Hematopoietic multipotent progenitor cell treated with erythropoietin and hydrocortisone succinate and interleukin-3 and kit ligand, for 6 days (in vitro differentiated cells): ENCODE data around the gene TRABD2B.

Experiments
- DNase-seq: peaks from one replicate; pipeline ENCODE4 v3.0.0-alpha.2; 2015

TRABD2B gene

DNA sequence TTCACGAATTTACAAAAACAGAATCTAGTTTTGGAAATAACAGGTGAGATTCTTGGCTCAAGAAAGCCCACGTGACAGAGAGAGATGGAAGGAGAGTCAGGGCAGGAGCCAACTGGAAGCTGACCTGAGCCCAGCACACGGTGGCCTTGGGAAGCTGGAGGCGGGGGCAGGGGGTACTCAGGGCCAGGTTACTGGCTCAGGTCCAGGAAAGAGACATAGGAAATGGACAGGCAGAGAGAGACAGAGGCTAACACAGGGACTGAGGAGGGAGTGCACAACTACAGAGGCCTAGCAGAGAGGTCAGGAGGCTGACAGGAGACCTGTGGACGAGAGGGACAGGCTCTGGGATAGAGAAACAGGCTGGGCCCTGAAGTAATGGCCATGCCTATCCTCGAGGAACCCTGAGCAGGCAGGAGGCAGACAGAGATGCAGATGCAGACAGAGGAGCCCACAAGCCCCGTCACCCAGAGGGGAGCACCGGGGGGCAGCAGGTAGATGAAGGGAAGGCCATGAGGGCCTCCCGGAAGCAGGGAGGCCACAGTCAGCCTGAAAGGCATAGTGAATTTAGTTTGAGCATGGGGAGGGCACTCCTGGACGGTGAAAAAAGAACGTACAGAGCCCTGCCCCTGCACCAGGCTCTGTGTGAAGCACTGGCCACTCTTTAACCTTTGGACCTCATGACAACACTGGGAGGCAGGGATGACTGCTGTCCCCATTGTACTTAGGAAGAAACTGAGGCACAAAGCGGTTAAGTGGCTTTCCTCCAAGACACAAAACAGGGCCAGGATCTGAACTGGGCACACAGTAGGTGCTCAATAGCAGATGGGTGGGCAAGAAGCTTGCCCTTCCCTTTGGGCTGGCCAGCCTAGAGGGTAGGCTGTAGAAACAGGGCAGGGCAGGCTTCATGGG lies 230.1 kb downstream of the TRABD2B start:
- no peak for DNase-seq

- DNase-seq, result no peak
Measured at GRCh38 chr1:47765742-47766485, 231.3 kb downstream of the TRABD2B start.

GRCh38 chr1:47765236-47765635 lies 231.9 kb downstream of the TRABD2B start:
- DNase-seq, result no peak

GRCh38 chr1:47764461-47765046 lies 232.6 kb downstream of the TRABD2B start:
- DNase-seq, result no peak

DNA sequence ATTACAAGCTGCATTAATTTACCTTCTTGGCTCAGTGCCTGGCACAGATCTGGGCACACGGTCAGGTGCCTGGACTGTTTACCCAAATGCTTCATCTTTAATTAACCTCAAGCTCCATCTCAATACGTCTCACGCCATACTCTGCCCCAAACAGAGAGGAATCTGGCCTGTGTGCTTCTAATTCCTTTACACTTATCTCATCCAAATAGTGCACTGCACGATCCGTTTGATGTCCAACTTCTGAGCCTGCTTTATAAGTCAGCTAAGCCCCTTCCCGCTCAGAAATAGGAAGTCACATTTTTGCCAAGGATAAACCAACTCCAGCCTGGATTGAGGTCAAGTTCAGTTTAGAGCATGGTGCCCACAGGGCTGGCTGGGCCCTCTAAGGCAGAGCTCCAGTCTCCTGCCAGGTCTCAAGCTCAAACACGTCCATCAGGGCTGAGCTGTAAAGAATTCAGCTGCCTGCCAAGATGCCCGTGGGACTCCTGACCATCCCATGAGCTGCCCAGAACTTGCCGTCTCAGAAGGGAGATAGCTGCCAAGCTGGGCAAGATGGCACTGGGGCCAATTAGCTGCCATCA lies 233.5 kb downstream of the TRABD2B start:
- no peak for DNase-seq

GRCh38 chr1:47761974-47762373 lies 235.2 kb downstream of the TRABD2B start:
- no peak for DNase-seq

DNA sequence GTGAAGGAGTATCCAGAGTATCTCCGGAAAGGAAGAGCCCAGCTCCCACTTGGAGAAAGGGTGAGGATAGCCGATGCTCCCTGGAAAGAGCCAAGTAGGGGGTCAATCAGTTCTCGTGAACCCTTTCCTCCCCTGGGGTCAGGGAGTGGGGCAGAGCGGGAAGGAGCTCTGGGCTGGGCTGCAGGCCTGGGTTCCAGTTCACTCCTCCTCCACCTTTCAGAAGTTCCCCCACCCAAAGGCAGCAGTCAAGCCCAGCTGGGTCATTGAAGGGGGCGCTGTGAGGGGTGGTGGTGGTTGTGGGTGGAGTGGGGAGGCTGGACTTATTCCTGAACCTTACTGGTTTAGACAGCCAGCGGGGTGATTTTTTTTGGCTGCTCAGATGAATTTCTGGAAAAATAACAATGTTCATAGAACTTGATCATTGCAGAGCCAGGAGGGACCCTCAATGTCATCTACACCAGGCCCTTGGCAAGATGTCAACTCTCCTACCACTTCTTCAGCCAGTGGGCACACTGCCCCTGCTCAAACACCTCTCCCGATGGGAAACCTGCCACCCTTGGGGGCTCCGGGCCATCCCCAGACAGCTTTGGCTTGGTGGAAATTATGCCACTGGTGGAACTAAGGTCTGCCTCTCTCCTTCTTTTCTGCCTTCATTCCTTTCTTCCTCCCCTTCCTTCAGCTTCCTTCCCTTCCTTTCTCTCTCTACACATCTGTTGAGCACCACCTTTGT lies 235.8 kb downstream of the TRABD2B start:
- DNase-seq, result no peak

DNA sequence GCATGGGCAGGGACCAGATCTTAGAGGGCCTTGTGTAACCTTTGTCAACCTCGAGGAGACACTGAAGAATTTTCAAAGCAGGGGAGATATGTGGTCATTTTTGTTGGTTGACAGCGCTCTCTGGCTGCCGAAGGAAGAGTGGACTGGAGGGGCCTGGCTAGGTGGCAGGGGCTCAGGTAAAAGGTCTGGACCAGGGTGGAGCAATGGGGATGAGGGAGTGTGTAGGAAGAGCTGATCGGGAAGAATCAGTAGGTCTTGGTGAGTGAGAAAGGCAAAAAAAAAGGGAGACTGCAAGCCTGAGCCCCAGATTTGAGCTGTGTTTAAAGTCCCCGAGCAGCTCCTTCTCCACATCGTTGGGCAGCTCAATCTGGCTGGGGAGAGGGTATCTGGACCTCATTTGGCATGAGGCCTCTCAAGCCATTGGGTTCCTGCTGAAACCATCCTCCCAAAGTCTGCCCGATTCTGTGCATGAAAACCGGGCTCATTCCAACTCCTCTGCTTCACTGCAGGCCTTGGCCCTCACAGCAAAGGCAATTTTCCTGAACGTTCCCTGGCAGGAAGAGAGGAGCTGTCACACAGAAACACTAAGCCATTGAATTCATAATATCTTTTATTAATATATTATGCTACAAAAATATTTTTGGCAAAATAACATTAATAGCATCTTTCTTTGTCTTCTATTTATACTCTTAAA lies 237.1 kb downstream of the TRABD2B start:
- DNase-seq, result no peak

DNA sequence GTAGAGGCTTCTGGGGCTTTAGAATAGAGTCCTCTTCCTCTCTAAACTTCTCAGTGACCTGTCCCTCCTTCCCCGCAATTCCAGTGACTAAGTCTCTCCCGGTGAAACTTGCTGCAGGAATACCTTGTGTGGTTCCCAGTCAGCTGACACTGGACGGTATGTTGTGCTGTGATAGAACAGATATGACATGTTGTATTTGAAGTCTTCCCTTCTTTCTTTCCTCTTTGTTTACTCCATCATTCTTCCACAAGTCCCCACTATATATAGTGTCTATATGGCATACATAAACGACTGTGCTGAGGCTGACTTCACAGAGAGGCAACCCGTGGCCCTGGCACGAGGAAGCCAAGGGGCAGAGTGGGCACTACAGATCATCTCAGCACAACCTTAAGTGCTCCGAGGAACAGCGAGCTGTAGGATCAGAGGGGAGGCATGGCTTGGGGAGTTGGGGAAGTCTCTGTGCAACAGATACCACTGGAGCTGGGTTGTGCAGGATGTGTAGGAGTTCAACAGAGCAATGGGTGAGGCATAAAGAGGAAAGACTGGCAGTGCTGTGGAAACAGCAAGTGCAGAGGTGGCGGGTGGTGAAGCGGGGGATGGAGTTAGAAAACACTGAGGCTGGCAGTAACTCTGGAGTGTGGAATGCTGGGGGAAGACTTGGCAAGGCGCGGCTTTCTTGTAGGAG lies 237.8 kb downstream of the TRABD2B start:
- no peak for DNase-seq

GRCh38 chr1:47758341-47759250 lies 238.6 kb downstream of the TRABD2B start:
- no peak for DNase-seq

- no peak for DNase-seq
Measured at GRCh38 chr1:47757226-47757975, 239.8 kb downstream of the TRABD2B start.

- no peak for DNase-seq
Measured at GRCh38 chr1:47756411-47756810, 240.8 kb downstream of the TRABD2B start.

DNA sequence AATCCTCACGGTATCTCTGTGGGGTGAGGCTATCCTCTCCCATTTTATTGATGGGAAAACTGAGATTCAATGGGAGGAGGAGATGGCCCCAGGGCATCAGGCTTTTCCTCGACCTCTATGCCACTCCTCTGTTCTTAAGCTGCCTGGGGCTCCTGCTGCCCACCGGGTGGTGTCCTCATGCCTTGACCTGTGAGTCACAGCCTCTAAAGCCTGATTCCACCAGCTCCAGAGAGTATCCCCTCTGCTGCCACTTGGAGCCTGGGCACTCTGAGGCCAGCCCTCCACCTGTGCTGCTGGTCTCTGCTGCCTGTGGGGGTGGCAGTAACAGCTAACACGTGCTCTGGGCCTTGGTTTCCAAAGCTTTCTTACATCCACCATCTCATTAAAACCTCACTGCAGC lies 241.2 kb downstream of the TRABD2B start:
- DNase-seq, result no peak

DNA sequence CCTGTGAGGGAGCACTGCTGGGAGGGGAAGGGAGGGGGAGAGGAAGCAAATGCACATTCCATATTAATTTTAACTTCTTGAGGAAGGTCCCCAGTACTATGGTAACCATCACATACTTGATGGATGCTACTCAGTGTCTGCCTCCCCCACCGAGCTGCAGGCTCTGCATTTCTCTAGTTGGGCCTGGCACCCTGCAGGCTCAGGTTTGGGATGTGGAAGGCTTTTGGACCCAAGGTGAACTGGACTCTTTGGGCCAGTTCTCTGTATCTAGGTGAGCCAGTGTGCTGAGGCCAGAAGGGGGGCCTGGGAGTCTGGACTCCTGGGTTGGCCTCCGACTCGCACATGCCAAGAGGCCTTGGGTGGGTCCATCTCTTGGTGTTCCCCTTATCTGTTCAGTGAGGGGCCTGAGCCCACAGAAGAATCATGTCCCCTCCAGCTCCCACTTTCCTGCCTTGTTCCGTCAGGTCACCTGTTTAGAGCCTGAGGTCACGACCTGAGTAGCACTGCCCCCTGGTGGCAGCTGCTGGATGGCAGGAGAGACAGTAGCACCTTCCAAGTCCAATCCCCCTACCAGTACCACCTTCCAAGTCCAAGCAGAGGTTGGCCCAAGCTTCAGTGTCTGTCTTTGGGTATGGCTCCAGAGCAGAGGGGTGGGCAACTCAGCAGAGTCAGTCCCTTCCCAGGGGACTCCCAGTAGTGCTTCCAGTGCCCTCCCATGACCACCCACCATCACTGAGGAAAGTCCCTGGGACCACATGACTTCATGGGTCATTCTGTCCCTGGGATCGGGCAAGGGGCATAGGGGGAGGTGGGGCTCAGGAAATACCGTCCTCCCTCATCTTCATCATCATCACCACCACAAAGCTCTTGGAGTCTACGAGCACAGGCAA lies 241.8 kb downstream of the TRABD2B start:
- DNase-seq, result peak; percentile 53

DNA sequence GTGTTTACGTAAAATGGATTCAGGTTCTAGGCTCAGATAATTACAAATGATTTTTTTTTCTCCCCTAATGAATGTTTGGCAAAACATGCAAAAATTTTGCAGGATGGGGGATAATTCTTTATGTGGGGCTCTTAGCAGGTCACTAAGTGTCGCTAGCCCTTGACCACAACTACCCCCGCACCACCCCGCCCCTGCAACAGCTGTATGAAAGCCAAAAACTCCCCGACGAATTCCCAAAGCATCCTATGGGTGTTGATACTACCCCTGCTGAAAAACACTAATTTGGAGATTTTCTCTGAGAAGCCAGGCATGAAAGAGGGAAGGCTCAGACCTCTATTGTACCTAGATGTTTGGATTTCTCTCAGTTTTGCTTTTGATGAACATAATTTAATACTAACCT lies 243.0 kb downstream of the TRABD2B start:
- DNase-seq, result no peak

DNA sequence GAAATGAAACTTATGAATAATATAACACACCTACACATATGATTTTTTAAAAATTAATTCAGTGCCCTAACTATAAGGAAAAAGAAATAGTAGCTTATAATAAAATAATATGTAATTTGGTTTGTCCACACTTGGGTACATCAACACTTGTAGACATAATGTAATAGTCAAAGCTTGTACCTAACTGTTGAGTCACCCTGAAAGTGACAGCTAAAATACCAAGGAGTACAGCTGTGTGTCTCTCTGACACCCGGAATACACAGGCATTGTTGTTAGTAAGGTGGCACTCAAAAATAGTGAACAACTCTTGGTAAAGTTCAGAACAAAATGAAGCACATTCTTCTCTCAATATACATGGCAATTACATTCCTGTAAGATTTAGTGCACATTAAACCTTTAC lies 243.4 kb downstream of the TRABD2B start:
- DNase-seq, result no peak

DNA sequence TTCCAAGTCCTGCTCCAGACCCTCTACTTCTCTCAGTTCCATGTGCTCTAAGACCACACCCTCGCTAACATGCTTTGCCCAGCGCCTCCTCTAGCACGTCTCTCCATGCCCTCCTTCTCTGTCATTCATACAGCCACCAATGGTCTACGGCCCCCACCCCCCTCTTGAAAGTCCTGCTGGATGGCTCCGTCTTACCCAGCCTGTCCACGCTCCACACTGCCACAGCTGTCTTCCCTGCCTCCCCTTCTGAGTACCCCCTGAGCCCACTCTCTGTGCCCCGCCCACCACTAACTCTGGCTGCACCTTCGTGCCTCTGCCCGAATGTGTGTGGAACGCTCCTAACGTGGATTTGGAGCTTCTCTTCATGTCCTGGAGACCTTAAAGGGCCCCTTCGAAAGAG lies 244.6 kb downstream of the TRABD2B start:
- no peak for DNase-seq

- no peak for DNase-seq
Measured at GRCh38 chr1:47751996-47752451, 245.2 kb downstream of the TRABD2B start.
